GM13976 (cell line): ENCODE measurements around the gene DNAH8.

Experiments
- DNase-seq: peaks from one replicate; pipeline ENCODE4 v3.0.0; 2012; ENCODE audit warnings: low spot score
- in situ Hi-C: fragments of 300-500 bp; cut with MboI; formaldehyde crosslinking; loops from one replicate; pipeline ENCODE4 v1.12.0; 2022; ENCODE audit warnings: low sequenced_read_pairs, mixed read lengths, inconsistent platforms; ENCODE audit not compliant: unreplicated experiment
- TF ChIP-seq, protein P1 (sequence below): IDR thresholded peaks from 2 replicates; pipeline ENCODE4 v1.5.1; 2012; ENCODE audit warnings: borderline replicate concordance, mild to moderate bottlenecking; ENCODE audit not compliant: insufficient read depth; ENCODE audit errors: extremely low read depth, missing control alignments, control extremely low read depth

The DNAH8 gene

DNA sequence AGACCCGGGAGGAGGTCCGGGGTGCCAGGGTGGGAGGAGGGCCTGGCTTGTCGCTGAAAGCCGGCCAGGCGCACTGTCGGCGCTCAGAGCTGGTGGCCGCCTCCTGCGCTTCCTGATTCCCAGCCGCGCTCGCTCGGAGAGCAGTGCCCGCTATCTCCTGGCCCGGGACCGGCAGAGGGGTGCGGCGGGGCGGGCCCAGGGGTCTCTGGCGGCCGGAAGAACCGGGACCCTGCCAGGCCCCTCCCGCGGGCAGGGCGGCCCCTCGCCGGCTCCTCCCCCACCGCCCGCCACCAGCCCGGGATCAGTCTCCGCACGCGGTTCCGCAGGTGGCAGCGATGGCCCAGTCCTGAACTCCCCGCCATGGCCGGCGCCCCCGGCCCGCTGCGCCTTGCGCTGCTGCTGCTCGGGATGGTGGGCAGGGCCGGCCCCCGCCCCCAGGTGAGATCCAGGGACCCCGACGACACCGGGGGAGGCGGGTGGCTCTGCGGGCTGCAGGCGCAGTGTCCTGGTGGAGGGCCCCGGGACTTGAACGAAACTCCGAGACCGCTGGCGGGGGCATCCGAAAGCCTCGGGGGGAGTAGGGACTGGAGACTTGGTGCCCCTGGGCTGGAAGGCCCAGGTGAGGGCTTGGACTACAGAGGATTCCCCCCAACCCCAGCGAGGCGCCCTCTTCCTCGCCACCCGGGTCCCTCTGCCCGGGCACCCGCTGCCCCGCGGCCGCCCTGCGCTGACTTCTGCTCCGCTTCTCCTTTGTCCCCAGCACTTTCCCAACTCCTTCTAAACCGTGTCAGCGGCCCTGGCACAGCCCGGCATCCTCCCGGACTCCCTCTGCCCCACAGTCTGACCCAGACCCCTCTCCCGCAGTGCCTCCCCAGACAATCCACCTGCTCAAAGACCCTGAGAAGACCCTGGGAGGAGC, 333.6 kb downstream of the DNAH8 start, which contains the start of gene GLP1R:
Gene GLP1R, plus strand, starts transcription at position 301 of the 919 bp plus-strand sequence. Its CDS starts 60 bp downstream, at position 361.
- no peak for DNase-seq
- in situ Hi-C loops, result no loop called here
- TF ChIP-seq, protein P1, sequence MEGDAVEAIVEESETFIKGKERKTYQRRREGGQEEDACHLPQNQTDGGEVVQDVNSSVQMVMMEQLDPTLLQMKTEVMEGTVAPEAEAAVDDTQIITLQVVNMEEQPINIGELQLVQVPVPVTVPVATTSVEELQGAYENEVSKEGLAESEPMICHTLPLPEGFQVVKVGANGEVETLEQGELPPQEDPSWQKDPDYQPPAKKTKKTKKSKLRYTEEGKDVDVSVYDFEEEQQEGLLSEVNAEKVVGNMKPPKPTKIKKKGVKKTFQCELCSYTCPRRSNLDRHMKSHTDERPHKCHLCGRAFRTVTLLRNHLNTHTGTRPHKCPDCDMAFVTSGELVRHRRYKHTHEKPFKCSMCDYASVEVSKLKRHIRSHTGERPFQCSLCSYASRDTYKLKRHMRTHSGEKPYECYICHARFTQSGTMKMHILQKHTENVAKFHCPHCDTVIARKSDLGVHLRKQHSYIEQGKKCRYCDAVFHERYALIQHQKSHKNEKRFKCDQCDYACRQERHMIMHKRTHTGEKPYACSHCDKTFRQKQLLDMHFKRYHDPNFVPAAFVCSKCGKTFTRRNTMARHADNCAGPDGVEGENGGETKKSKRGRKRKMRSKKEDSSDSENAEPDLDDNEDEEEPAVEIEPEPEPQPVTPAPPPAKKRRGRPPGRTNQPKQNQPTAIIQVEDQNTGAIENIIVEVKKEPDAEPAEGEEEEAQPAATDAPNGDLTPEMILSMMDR, result no peak

DNA sequence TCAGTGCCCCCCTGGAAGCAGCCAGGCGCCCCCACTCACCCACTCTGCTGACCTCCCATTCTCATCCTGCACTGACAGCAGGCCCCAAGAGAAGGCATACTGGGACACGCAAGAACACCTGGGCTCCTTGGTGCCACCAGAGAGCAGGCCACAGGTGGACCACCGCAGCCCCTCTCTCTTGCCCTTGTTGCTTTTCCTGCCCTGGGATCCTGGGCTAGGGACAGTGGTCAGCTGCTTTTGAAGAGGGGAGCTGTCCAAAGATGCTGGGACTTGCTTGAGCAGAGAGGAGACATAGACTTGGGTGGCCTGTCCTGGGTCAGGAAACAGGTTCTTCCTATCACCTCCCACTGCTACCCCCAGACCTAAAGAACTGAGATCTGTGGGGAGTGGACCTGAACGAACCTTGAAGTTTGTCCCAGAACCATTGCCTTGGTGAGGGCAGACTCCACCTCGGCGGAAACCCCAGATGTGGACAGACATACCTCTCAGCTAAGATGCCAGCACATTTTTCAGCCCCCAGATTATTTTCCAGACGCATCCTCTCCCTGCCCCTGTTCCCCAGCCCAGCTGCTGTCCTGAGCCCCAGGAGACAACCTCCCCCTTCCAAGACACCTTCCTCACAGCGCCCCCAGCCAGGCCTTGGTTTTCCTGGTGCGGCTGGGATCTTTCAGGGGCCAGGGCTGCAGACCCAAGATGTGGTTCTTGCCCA, 334.6 kb downstream of the DNAH8 start:
- TF ChIP-seq, protein P1, result no peak
- DNase-seq, result no peak
- in situ Hi-C loops, result no loop called here

DNA sequence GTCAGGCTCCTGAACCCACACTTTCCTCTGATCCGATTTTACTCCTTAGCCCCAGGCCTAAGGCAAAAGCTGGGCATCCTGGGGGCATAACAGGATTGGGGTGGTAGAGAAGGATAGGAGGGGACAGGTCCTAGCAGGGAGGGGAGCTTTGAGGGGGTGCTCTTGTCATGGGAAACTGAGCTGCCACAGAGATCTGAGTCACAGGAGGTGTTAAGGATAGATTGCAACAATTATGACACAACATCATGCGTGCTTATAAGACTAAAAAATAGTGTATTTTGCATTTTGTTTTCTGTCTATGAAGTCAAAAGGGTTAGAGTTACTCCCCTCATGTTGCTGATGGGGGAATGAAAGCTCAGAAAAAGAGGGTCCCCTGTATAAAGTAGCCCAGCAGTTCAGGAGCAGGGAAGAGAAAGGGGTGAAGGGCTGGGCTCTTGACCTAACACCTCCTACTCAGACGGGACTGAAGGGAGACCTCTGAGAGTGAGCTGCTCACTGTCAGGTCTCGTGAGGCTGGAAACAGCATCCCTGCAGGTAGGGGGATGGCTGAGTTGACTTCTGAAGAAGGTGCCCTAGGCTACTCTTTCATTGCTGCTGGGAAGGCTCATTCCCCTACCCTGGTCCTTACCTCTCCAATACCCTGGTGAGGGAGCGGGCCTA, 335.5 kb downstream of the DNAH8 start:
- in situ Hi-C loops, result no loop called here
- TF ChIP-seq, protein P1, result no peak
- no peak for DNase-seq

DNA sequence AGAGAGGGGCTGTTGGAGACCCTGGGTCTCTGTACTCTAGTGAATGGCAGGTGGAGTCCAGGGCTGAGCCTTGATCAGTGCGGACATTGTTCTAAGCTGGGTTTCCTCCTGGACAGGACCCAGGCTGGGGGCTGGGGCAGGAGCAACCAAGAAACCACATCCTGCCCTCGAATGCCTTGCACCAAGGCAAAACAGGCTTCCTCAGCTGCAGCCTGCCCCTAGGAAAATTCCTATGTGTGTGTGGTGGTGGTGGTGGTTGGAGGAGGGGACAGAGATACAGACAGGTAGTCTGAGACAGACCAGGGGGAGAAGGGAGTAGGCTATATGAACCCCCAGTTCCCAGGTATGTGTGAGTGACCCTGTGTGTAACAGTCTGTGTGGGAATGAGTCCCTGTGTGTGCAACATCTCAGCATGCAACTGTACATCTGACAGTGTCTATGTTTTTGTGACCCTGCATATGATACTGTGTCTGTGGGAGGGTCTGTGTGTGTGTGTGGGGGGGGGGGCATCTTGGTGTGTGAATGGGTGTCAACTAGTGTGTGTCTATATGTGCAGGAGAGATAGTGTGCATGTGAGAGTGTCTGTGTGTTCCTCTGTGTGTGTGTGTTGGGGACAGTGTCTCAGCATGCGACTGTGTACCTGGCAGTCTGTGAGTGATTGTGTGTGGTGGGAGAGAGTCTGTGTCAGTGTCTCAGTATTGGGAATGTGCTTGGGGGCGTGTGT, 336.4 kb downstream of the DNAH8 start:
- in situ Hi-C loops, result no loop called here
- no peak for DNase-seq
- TF ChIP-seq, protein P1, result no peak

DNA sequence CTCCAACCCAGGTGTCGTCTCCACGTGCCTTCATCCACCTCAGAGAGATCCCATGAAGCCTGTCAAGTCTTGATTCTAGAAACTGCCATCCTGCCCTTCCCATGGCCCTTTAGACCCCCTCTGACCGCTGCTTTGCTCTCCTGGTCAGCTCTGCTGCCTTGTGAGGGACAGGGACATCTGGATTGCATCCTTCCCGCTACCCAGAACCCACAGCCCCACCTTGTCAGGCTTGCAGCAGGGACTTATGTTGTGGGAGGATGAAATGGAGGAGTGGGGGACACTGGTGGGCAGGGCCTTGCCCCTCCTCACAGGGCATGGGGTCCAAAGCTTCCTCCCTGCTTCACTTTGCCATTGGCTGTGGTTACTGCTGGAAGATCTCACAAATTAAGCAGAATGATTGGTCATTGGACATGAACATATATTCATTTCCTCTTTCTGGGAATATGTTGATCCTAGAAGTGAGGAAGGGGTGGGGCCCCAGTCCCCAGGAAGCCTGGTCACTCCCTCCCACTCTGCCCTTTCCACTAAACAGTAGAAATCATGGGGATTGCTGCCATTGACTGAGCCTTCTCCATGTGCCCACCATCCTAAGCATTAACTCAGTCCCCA, 338.0 kb downstream of the DNAH8 start:
- in situ Hi-C loops, result no loop called here
- TF ChIP-seq, protein P1, result no peak
- no peak for DNase-seq
